HepG2 (cell line): ENCODE data around the gene DMPK. TPM values are rescaled to one million over a fixed set of nuclear protein-coding genes. Genes with fewer than 3 reads are reported as not detected.

ENCODE experiments used
- BRCA1 ChIP-seq: sonication (generic); formaldehyde crosslinking; IDR thresholded peaks from 2 replicates; pipeline ENCODE4 v1.4.0; 2020; ENCODE audit warnings: missing genetic modification reagents
- CBX1 ChIP-seq: IDR thresholded peaks from one replicate; pipeline ENCODE4 v1.6.1; 2016; ENCODE audit warnings: antibody characterized with exemption, low read depth
- FOSL1 ChIP-seq: sonication (generic); formaldehyde crosslinking; IDR thresholded peaks from 2 replicates; pipeline ENCODE4 v1.9.0; 2021; ENCODE audit warnings: missing genetic modification reagents, borderline replicate concordance
- HDAC2 ChIP-seq: sonication (generic); formaldehyde crosslinking; IDR thresholded peaks from 2 replicates; pipeline ENCODE4 v1.4.0; 2020; ENCODE audit warnings: missing genetic modification reagents
- HNRNPLL ChIP-seq: fragments of 200-400 bp; formaldehyde crosslinking; IDR thresholded peaks from 2 replicates; pipeline ENCODE4 v1.6.1; 2017; ENCODE audit warnings: mild to moderate bottlenecking, low read depth, low read length; ENCODE audit not compliant: poor library complexity, severe bottlenecking
- HNRNPUL1 ChIP-seq: fragments of 200-400 bp; formaldehyde crosslinking; IDR thresholded peaks from 2 replicates; pipeline ENCODE4 v1.6.1; 2017; ENCODE audit warnings: low read depth, mild to moderate bottlenecking, low read length, moderate library complexity
- KDM5A ChIP-seq: fragments of 200-600 bp; sonication (generic); IDR thresholded peaks from 2 replicates; pipeline ENCODE4 v1.7.0; 2018; ENCODE audit warnings: antibody characterized with exemption, mild to moderate bottlenecking, low read length, borderline replicate concordance
- MZF1 ChIP-seq: sonication (generic); formaldehyde crosslinking; IDR thresholded peaks from 2 replicates; pipeline ENCODE4 v1.8.1; 2023; ENCODE audit warnings: mild to moderate bottlenecking, missing genetic modification reagents, borderline replicate concordance
- NR3C1 ChIP-seq: sonication (generic); formaldehyde crosslinking; IDR thresholded peaks from 2 replicates; pipeline ENCODE4 v1.4.0; 2020; ENCODE audit warnings: missing genetic modification reagents
- PHF8 ChIP-seq: sonication (generic); formaldehyde crosslinking; IDR thresholded peaks from 2 replicates; pipeline ENCODE4 v1.5.0; 2020; ENCODE audit warnings: missing genetic modification reagents
- POLR2A ChIP-seq, 2 experiments: IDR thresholded peaks; 2 replicates each; pipeline ENCODE4 v1.6.1; 2011; ENCODE audit warnings: low read depth in 2 of 2, low read length in 2 of 2, mild to moderate bottlenecking in 1 of 2, moderate library complexity in 1 of 2; ENCODE audit not compliant: insufficient read depth in 1 of 2
- RAD21 ChIP-seq: fragments of 450-650 bp; formaldehyde crosslinking; IDR thresholded peaks from 2 replicates; pipeline ENCODE4 v1.5.0; 2020; ENCODE audit warnings: mild to moderate bottlenecking
- RELA ChIP-seq: sonication (generic); formaldehyde crosslinking; IDR thresholded peaks from 2 replicates; pipeline ENCODE4 v1.4.0; 2020; ENCODE audit warnings: missing genetic modification reagents
- RFXANK ChIP-seq: IDR thresholded peaks from 2 replicates; pipeline ENCODE4 v1.6.1; 2016
- TGIF2 ChIP-seq: IDR thresholded peaks from 2 replicates; pipeline ENCODE4 v1.6.1; 2016; ENCODE audit warnings: control low read depth, missing compliant biosample characterization
- TOE1 ChIP-seq: sonication (generic); formaldehyde crosslinking; IDR thresholded peaks from 2 replicates; pipeline ENCODE4 v1.4.0; 2020; ENCODE audit warnings: mild to moderate bottlenecking, missing genetic modification reagents
- ZFP37 ChIP-seq: sonication (generic); formaldehyde crosslinking; IDR thresholded peaks from 2 replicates; pipeline ENCODE4 v1.4.0; 2020; ENCODE audit warnings: missing genetic modification reagents, borderline replicate concordance
- ZKSCAN1 ChIP-seq: fragments of 150-350 bp; IDR thresholded peaks from 2 replicates; pipeline ENCODE4 v1.6.1; 2014; ENCODE audit warnings: low read length
- ZNF260 ChIP-seq: sonication (generic); formaldehyde crosslinking; IDR thresholded peaks from 2 replicates; pipeline ENCODE4 v1.4.0; 2020; ENCODE audit warnings: missing genetic modification reagents, low read depth, mild to moderate bottlenecking, borderline replicate concordance
- ZNF3 ChIP-seq: IDR thresholded peaks from 2 replicates; pipeline ENCODE4 v1.7.0; 2017; ENCODE audit warnings: inconsistent platforms
- ZNF496 ChIP-seq: sonication (generic); formaldehyde crosslinking; IDR thresholded peaks from 2 replicates; pipeline ENCODE4 v1.8.1; 2023; ENCODE audit warnings: mild to moderate bottlenecking, moderate library complexity, missing genetic modification reagents; ENCODE audit not compliant: insufficient replicate concordance
- ZNF720 ChIP-seq: sonication (generic); formaldehyde crosslinking; IDR thresholded peaks from 2 replicates; pipeline ENCODE4 v1.4.0; 2020; ENCODE audit warnings: missing genetic modification reagents
- polyA plus RNA-seq, 8 experiments: library from polyadenylated mRNA; depleted of rRNA in 3 of 8; stranded (reverse) in 7 of 8; unstranded in 1 of 8; fragments of >200 nt; fragmentation: Illumina TruSeq in 4 of 8; extraction: Trizol in 4 of 8; gene quantifications; 2 replicates each; pipeline versions ENCODE4 v1.2.1 to v1.2.3, GENCODE V29; 2011 to 2016; ENCODE audit warnings: low read depth in 4 of 8, missing spikeins in 1 of 8, mixed read lengths in 1 of 8; ENCODE audit not compliant: insufficient read depth in 1 of 8
- total RNA-seq, 5 experiments: library from RNA; depleted of rRNA; stranded (reverse); fragments of >200 nt; fragmentation: Illumina TruSeq; extraction: Trizol; gene quantifications; 2 replicates each; pipeline ENCODE4 v1.2.3, GENCODE V29; 2016; ENCODE audit warnings: low read depth in 1 of 5
- TF ChIP-seq, protein P1 (sequence below): sonication (generic); formaldehyde crosslinking; IDR thresholded peaks from 2 replicates; pipeline ENCODE4 v1.5.0; 2020; ENCODE audit warnings: missing genetic modification reagents
- TF ChIP-seq, protein P2 (sequence below): sonication (generic); formaldehyde crosslinking; IDR thresholded peaks from 2 replicates; pipeline ENCODE4 v1.9.0; 2021; ENCODE audit warnings: missing genetic modification reagents, borderline replicate concordance
- TF ChIP-seq, protein P3 (sequence below), 2 experiments: sonication (generic) in 1 of 2; formaldehyde crosslinking in 1 of 2; IDR thresholded peaks; 2 replicates each; pipeline versions ENCODE4 v1.6.1 to v1.9.0; 2014 to 2022; ENCODE audit warnings: antibody characterized with exemption in 1 of 2, borderline replicate concordance in 1 of 2, inconsistent platforms in 1 of 2, low read depth in 1 of 2, missing genetic modification reagents in 1 of 2

DMPK gene
- total and polyA plus RNA-seq, 2 of the 13 experiments (the other 11 are each of a cell fraction or from before 2014, with no cell fraction given), result 5.3 to 8.8 TPM

DNA sequence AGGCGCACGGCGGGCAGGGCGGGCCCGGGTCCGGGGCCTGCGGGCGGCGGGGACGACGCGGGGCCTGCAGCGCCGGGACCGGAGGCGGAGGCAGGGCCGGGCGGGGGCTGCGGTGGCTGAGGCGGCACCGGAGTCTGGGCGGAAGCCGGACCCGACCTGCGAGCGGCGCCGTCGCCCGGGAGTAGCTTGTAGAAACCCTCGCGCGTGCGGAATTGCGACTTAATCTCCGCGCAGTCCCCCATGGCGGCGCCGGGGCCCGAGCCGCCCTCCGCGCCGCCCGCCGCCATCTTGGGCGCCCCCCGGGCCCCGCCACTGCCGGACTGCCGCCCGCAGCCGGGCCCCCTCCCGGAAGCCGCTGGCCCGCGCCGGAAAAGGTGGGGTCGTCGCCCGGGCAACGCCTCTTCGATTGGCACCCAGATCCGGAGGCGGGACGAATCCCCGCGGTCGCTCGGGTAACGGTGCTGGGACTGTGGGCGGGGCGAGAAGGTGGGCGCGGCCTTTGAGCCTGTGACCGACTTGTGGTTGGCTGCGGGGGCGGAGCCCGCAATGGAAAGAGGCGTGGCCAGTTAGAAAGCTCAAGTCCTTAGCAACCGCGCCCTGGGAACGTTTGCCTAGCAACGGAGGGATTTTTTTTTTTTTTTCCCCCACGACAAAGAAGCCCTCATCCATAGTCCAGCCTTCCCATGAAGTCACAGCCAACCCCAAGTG, 10.3 kb upstream of the DMPK start, which contains the start of gene DMWD (continued):
- TF ChIP-seq ZKSCAN1 (no peak), ZNF496 (CRISPR knock-in tag) (no peak), ZNF720 (CRISPR knock-in tag) (no peak), RFXANK (CRISPR knock-in tag) (no peak), CBX1 (no peak), RELA (CRISPR knock-in tag) (no peak), KDM5A (no peak), POLR2A (IDR thresholded peaks at IDR 0.05; ENCODE audit: insufficient read depth in 1 of 2, low read depth in 2 of 2, low read length in 2 of 2) (peak; percentile 64 to 76), ZNF260 (no peak), HNRNPUL1 (no peak), NR3C1 (CRISPR knock-in tag) (no peak), RAD21 (CRISPR knock-in tag) (peak; percentile 61; the same call in 1 of the 2 replicates), TOE1 (CRISPR knock-in tag) (no peak), TGIF2 (no peak), FOSL1 (no peak), MZF1 (CRISPR knock-in tag) (no peak), PHF8 (peak; percentile 72), ZFP37 (no peak), ZNF3 (no peak), HNRNPLL (peak; percentile 60), HDAC2 (CRISPR knock-in tag) (no peak), BRCA1 (no peak)
- TF ChIP-seq, protein P1, sequence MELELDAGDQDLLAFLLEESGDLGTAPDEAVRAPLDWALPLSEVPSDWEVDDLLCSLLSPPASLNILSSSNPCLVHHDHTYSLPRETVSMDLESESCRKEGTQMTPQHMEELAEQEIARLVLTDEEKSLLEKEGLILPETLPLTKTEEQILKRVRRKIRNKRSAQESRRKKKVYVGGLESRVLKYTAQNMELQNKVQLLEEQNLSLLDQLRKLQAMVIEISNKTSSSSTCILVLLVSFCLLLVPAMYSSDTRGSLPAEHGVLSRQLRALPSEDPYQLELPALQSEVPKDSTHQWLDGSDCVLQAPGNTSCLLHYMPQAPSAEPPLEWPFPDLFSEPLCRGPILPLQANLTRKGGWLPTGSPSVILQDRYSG, result no peak
- TF ChIP-seq, protein P2, sequence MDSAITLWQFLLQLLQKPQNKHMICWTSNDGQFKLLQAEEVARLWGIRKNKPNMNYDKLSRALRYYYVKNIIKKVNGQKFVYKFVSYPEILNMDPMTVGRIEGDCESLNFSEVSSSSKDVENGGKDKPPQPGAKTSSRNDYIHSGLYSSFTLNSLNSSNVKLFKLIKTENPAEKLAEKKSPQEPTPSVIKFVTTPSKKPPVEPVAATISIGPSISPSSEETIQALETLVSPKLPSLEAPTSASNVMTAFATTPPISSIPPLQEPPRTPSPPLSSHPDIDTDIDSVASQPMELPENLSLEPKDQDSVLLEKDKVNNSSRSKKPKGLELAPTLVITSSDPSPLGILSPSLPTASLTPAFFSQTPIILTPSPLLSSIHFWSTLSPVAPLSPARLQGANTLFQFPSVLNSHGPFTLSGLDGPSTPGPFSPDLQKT (CRISPR knock-in tag), result no peak
- TF ChIP-seq, protein P3, sequence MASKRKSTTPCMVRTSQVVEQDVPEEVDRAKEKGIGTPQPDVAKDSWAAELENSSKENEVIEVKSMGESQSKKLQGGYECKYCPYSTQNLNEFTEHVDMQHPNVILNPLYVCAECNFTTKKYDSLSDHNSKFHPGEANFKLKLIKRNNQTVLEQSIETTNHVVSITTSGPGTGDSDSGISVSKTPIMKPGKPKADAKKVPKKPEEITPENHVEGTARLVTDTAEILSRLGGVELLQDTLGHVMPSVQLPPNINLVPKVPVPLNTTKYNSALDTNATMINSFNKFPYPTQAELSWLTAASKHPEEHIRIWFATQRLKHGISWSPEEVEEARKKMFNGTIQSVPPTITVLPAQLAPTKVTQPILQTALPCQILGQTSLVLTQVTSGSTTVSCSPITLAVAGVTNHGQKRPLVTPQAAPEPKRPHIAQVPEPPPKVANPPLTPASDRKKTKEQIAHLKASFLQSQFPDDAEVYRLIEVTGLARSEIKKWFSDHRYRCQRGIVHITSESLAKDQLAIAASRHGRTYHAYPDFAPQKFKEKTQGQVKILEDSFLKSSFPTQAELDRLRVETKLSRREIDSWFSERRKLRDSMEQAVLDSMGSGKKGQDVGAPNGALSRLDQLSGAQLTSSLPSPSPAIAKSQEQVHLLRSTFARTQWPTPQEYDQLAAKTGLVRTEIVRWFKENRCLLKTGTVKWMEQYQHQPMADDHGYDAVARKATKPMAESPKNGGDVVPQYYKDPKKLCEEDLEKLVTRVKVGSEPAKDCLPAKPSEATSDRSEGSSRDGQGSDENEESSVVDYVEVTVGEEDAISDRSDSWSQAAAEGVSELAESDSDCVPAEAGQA (IDR thresholded peaks at IDR 0.05; ENCODE audit: low read depth), result no peak; the same call in 1 of the 2 replicates
- TF ChIP-seq, protein P3 (CRISPR knock-in tag; IDR thresholded peaks at IDR 0.05; ENCODE audit: borderline replicate concordance), result no peak
